PFSK-1 (cell line): ENCODE data around the gene PANX2.

ENCODE experiments used
- FOXP2 ChIP-seq: optimal IDR thresholded peaks from 2 replicates; pipeline ENCODE3; 2011; ENCODE audit warnings: borderline replicate concordance, control low read depth, inconsistent platforms; ENCODE audit not compliant: insufficient read depth; ENCODE audit errors: extremely low read length, extremely low read depth
- POLR2AphosphoS5 ChIP-seq: IDR thresholded peaks from 2 replicates; pipeline ENCODE4 v1.6.1; 2012; ENCODE audit warnings: low read depth, mild to moderate bottlenecking, control low read depth, low read length, moderate library complexity
- REST ChIP-seq, 2 experiments: IDR thresholded peaks; 2 replicates each; pipeline versions ENCODE4 v1.6.1 to v1.8.0; 2011 to 2012; ENCODE audit warnings: low read depth in 2 of 2, low read length in 2 of 2, control low read depth in 1 of 2, inconsistent platforms in 1 of 2, mild to moderate bottlenecking in 1 of 2, moderate library complexity in 1 of 2; ENCODE audit not compliant: insufficient read depth in 1 of 2
- SIN3A ChIP-seq: IDR thresholded peaks from 2 replicates; pipeline ENCODE4 v1.6.1; 2012; ENCODE audit warnings: mild to moderate bottlenecking, low read length, moderate library complexity, borderline replicate concordance; ENCODE audit not compliant: insufficient read depth
- TAF1 ChIP-seq: IDR thresholded peaks from 2 replicates; pipeline ENCODE4 v1.6.1; 2012; ENCODE audit warnings: low read length, control low read depth, borderline replicate concordance; ENCODE audit not compliant: insufficient read depth

The PANX2 gene

GRCh38 chr22:50189849-50190181 is 19.3 kb downstream of the PANX2 start:
- TF ChIP-seq TAF1 = no peak
- no peak for TF ChIP-seq POLR2AphosphoS5
- TF ChIP-seq REST (IDR thresholded peaks at IDR 0.05; ENCODE audit: insufficient read depth in 1 of 2, low read depth in 2 of 2, low read length in 2 of 2) = no peak
- TF ChIP-seq SIN3A = no peak
- no peak for TF ChIP-seq FOXP2

GRCh38 chr22:50190182-50190940 is 19.8 kb downstream of the PANX2 start:
- no peak for TF ChIP-seq FOXP2
- TF ChIP-seq REST (IDR thresholded peaks at IDR 0.05; ENCODE audit: insufficient read depth in 1 of 2, low read depth in 2 of 2, low read length in 2 of 2) = no peak
- TF ChIP-seq POLR2AphosphoS5 = no peak
- TF ChIP-seq TAF1 = no peak
- no peak for TF ChIP-seq SIN3A

GRCh38 chr22:50190941-50191741 is 20.6 kb downstream of the PANX2 start:
- TF ChIP-seq POLR2AphosphoS5 (no peak), REST (IDR thresholded peaks at IDR 0.05; ENCODE audit: insufficient read depth in 1 of 2, low read depth in 2 of 2, low read length in 2 of 2) (no peak), TAF1 (no peak), FOXP2 (no peak), SIN3A (no peak)

GRCh38 chr22:50192436-50193204 is 22.1 kb downstream of the PANX2 start:
- TF ChIP-seq FOXP2 = no peak
- TF ChIP-seq SIN3A = no peak
- no peak for TF ChIP-seq POLR2AphosphoS5
- no peak for TF ChIP-seq REST (IDR thresholded peaks at IDR 0.05; ENCODE audit: insufficient read depth in 1 of 2, low read depth in 2 of 2, low read length in 2 of 2)
- TF ChIP-seq TAF1 = no peak
